GM12874 (cell line): ENCODE results near the gene BICDL2.

Experiments used
- TF ChIP-seq, protein P1 (sequence below): IDR thresholded peaks from 2 replicates; pipeline ENCODE4 v1.5.1; 2011; ENCODE audit warnings: low read depth, mild to moderate bottlenecking, control low read depth, low read length, moderate library complexity; ENCODE audit not compliant: insufficient read depth

BICDL2 gene

DNA sequence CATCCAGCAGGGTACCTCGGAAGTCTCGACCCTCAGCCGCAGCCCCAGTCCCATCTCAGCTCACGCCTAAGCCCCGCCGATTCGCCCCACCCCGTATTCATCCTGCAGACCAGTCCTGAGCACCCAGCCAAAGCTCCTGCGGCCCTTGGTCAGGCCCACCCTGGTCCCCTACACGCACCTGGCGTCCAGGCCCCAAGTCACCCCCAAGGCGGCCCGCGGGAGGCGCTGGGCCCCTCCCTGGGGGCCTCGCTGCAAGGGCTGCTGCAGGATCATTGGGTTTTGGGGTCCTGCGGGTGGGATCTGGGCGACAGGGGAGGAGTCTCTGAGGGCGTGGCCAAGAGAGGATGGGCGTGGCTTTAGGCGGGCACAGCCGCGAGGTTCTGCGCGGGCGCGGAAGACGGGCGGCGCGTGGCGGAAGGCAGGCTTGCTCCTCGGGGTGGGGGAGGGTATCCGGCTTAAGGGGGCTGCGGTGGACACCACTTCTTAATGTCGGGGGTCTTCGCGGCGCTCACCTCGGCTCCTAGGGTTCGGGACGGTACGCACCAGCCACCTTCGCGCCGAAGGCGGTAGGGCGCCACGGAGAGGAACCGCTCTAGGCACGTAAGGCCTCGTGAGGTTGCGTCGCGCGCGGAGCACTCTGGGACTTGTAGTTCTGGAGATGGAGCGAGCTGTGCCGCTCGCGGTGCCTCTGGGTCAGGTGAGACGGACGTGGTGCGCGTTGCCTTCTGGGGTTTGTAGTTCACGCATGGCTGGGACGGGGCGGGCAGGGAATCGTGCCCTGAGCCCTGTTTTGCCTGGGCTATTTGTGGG lies 12.9 kb downstream of the BICDL2 start, which contains the start of the genes HCFC1R1 and THOC6:
Gene HCFC1R1, minus strand, starts transcription at position 274 of the 810 bp plus-strand sequence. Its CDS starts 1 bp downstream, at position 273.
Gene THOC6, plus strand, starts transcription at position 367 of the 810 bp plus-strand sequence. Its CDS starts 292 bp downstream, at position 659.
- TF ChIP-seq, protein P1, sequence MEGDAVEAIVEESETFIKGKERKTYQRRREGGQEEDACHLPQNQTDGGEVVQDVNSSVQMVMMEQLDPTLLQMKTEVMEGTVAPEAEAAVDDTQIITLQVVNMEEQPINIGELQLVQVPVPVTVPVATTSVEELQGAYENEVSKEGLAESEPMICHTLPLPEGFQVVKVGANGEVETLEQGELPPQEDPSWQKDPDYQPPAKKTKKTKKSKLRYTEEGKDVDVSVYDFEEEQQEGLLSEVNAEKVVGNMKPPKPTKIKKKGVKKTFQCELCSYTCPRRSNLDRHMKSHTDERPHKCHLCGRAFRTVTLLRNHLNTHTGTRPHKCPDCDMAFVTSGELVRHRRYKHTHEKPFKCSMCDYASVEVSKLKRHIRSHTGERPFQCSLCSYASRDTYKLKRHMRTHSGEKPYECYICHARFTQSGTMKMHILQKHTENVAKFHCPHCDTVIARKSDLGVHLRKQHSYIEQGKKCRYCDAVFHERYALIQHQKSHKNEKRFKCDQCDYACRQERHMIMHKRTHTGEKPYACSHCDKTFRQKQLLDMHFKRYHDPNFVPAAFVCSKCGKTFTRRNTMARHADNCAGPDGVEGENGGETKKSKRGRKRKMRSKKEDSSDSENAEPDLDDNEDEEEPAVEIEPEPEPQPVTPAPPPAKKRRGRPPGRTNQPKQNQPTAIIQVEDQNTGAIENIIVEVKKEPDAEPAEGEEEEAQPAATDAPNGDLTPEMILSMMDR, result no peak

DNA sequence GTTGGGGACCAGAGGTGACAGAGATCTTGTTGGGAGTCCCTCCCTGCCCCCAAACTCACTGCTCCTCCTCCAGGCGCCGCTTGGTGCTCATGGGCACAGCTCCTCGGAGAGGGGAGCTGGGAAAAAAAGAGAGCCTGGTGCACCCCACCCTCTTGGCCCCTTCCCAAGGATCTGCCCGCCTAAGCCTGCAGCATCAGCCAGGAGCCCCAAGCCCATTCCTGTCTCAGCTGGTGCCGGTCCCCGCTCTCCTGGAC lies 13.4 kb downstream of the BICDL2 start:
- TF ChIP-seq, protein P1, result no peak

DNA sequence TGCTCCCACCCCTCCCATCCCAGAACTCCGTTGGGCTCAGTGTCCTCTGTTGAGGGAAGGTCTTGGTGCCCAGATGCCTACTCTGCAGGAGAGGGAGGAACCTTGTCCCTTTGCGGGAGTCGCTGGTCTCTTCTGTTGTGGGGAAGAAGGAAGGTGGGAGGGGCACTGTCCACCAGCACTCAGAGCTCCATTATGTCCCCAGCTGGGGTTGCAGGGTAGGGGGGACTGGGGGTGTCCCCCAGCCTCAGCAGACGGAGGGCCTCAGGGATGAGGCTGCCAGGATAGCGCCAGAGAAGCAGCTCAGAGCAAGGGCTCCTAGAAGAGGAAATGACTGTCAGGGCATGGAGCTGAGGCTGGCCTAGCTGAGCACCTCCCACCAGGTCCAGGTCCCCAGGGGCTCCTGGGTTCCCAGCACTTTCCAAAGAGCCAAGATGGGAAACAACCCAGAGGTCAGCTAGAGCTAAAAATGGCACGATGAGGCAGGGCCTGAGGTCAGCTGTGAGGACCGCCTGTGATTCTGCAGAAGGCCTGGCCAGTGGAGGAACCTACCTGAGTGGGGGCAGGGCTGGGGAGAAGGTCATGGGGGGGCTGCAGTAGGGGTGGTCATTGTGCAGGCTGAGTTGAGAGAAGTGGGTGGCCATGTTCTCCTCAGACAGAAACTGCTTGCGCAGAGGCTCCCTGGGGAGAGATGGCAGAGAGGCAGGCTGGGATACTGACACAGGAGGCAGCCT lies 13.9 kb downstream of the BICDL2 start:
- TF ChIP-seq, protein P1, result no peak

DNA sequence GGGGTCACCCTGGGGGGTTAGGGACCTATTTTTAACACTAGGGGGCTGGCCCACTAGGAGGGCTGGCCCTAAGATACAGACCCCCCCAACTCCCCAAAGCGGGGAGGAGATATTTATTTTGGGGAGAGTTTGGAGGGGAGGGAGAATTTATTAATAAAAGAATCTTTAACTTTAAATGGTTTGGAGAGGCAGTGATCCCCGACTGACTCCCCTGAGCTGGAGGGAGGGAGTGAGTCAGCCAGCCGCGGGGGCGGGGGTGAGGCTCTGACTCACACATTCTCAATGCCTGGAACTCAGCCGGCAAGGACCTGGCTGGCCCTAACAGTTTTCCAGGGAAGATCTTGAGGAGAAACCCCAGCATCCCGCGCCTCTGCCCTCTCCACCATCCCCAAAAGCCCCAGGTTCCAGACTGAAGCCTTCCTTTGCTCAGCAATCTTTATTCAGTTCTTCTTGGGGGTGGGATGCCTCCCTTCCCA lies 14.5 kb downstream of the BICDL2 start:
- TF ChIP-seq, protein P1, result no peak

DNA sequence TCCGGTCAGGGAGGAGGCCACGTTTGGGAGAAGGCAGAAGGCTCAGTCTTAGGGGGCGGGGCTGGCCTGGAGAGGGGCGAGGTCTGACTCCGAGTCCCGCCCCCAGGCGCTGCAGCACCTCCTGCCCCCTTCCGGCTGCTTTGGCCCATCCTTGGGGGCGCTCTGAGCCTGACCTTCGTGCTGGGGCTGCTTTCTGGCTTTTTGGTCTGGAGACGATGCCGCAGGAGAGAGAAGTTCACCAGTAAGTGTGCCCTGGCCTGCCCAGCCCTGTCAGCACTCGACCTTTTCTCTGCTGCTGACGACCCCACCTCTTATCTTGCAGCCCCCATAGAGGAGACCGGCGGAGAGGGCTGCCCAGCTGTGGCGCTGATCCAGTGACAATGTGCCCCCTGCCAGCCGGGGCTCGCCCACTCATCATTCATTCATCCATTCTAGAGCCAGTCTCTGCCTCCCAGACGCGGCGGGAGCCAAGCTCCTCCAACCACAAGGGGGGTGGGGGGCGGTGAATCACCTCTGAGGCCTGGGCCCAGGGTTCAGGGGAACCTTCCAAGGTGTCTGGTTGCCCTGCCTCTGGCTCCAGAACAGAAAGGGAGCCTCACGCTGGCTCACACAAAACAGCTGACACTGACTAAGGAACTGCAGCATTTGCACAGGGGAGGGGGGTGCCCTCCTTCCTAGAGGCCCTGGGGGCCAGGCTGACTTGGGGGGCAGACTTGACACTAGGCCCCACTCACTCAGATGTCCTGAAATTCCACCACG lies 15.1 kb downstream of the BICDL2 start:
- TF ChIP-seq, protein P1, result peak; percentile 62

DNA sequence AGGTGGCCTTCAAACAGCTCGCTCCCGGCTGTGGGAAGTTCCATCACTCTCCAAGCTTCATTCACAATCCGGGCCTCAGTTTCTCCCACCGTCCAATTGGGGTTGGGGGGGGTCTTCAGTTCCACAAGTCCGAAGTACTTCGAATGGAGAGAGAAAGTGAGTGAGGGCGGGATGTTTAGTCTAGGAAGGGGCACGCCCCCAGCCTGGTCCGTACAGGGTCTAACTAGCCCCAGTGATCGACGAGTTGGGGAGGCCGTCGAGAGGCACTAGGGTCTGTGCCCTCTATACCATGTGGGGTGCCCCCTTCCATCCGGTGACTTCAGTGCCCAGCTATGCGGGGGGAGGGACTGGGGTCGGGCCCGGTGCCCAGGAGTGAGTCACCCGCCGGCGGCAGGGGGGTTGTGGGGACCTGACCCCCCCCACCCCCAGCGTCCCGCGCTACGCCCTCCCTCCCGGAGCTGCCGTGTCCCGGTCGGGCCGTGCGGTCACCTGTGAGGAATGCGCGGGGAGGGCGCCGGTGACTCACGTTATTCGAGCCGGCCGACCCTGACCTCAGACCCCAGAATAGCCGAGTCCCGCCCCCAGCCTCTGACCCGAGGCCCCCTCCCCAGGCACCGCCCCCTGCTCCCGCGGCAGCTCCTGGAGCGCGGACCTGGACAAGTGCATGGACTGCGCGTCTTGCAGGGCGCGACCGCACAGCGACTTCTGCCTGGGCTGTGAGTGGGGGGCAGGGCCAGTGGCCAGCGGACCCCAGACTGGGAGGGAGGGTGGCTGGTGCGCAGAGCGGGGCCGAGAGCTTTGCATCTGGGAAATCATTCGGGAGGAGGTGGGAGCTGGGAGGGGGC lies 15.9 kb downstream of the BICDL2 start:
- TF ChIP-seq, protein P1, result no peak
